Uterus (tissue), 2 donors: Measurements from ENCODE around the gene DNM3.

Experiments used
- POLR2A ChIP-seq, 2 donors: fragments of 450-650 bp; IDR thresholded peaks; one replicate each; pipeline ENCODE4 v1.6.1; 2016; ENCODE audit warnings: antibody characterized with exemption in 2 of 2, mild to moderate bottlenecking in 1 of 2, moderate library complexity in 1 of 2
- TF ChIP-seq, protein P1 (sequence below), 4 experiments: fragments of 200-600 bp in 2 of 4; fragments of 450-650 bp in 2 of 4; sonication (generic) in 2 of 4; IDR thresholded peaks; one replicate each; pipeline ENCODE4 v1.5.1; 2016 to 2019; ENCODE audit warnings: antibody characterized with exemption in 4 of 4, mild to moderate bottlenecking in 2 of 4, moderate library complexity in 1 of 4

GRCh38 chr1:172460177-172460576 is 618.9 kb downstream of the DNM3 start:
- no peak for TF ChIP-seq POLR2A (IDR thresholded peaks at IDR 0.05)
- TF ChIP-seq, protein P1, sequence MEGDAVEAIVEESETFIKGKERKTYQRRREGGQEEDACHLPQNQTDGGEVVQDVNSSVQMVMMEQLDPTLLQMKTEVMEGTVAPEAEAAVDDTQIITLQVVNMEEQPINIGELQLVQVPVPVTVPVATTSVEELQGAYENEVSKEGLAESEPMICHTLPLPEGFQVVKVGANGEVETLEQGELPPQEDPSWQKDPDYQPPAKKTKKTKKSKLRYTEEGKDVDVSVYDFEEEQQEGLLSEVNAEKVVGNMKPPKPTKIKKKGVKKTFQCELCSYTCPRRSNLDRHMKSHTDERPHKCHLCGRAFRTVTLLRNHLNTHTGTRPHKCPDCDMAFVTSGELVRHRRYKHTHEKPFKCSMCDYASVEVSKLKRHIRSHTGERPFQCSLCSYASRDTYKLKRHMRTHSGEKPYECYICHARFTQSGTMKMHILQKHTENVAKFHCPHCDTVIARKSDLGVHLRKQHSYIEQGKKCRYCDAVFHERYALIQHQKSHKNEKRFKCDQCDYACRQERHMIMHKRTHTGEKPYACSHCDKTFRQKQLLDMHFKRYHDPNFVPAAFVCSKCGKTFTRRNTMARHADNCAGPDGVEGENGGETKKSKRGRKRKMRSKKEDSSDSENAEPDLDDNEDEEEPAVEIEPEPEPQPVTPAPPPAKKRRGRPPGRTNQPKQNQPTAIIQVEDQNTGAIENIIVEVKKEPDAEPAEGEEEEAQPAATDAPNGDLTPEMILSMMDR (IDR thresholded peaks at IDR 0.05) = no peak
